Measurements from ENCODE around the gene CNTNAP3B. TPM values are rescaled to one million over a fixed set of nuclear protein-coding genes. Genes with fewer than 3 reads are reported as not detected.
A peak's percentile ranks its signal among the peaks of the same experiment; 100 is the strongest.
"Not testable (repeated sequence)": the region's sequence is repeated elsewhere in the genome, so short reads cannot be mapped to it uniquely, and the experiment has no call there.

The CNTNAP3B gene
- 14.2 TPM for polyA plus RNA-seq (2013, experiment 1 of 4)
- 15.9 TPM for polyA plus RNA-seq (2013, experiment 2 of 4)
- 10.8 TPM for polyA plus RNA-seq (2013, experiment 3 of 4)
- 13.1 TPM for polyA plus RNA-seq (2013, experiment 4 of 4)

- not testable (repeated sequence) for H3K4me1 ChIP-seq (ENCODE audit: control insufficient read depth, insufficient read depth, low read length); H3K9me3 ChIP-seq (ENCODE audit: control insufficient read depth, low read length); H3K27me3 ChIP-seq (ENCODE audit: control insufficient read depth, insufficient read depth, low read length, poor library complexity, severe bottlenecking); H3K27ac ChIP-seq (ENCODE audit: insufficient read depth, low read depth, low read length, poor library complexity, severe bottlenecking); H3K36me3 ChIP-seq (ENCODE audit: control insufficient read depth, insufficient read depth, low read length)
- H3K4me3 ChIP-seq (ENCODE audit: insufficient read depth, low read depth, low read length) = peak within 1 kb of the TSS; percentile 10
- 0 to 1% methylated on average over 17 to 38 of the region's 72 CpGs for WGBS, 2 experiments
These were observed at the start of gene CNTNAP3B for GRCh38 chr9:42129073-42129729. Gene CNTNAP3B, minus strand, starts transcription at chr9:42129426. Its CDS starts 332 bp downstream, at chr9:42129094.

DNA sequence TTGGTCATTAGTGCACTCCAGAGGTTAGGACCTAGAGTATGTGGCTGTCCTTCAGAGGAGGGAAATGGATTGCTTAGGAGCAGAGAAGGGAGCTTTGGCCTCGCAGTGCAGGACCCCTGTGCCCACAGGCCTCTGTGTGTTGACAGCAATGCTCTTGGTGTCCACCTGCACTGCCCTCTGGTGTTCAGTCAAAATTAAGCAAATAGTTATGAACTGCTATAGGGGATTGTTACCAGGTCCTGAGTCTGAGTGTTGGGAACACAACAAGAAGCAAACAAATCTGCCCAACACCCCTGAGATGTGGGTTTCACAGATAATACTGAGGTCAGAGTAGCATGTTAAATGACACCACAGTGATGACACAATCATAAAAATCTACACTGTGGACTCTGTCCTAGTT lies 31.1 kb upstream of the CNTNAP3B start:
- not testable (repeated sequence) for H3K36me3 ChIP-seq (ENCODE audit: control insufficient read depth, insufficient read depth, low read length); H3K4me3 ChIP-seq (ENCODE audit: insufficient read depth, low read depth, low read length); H3K27me3 ChIP-seq (ENCODE audit: control insufficient read depth, insufficient read depth, low read length, poor library complexity, severe bottlenecking); H3K27ac ChIP-seq (ENCODE audit: insufficient read depth, low read depth, low read length, poor library complexity, severe bottlenecking); H3K9me3 ChIP-seq (ENCODE audit: control insufficient read depth, low read length); H3K4me1 ChIP-seq (ENCODE audit: control insufficient read depth, insufficient read depth, low read length)
- no CpG with 5 or more reads among the region's 1 CpG for WGBS, 2 experiments

DNA sequence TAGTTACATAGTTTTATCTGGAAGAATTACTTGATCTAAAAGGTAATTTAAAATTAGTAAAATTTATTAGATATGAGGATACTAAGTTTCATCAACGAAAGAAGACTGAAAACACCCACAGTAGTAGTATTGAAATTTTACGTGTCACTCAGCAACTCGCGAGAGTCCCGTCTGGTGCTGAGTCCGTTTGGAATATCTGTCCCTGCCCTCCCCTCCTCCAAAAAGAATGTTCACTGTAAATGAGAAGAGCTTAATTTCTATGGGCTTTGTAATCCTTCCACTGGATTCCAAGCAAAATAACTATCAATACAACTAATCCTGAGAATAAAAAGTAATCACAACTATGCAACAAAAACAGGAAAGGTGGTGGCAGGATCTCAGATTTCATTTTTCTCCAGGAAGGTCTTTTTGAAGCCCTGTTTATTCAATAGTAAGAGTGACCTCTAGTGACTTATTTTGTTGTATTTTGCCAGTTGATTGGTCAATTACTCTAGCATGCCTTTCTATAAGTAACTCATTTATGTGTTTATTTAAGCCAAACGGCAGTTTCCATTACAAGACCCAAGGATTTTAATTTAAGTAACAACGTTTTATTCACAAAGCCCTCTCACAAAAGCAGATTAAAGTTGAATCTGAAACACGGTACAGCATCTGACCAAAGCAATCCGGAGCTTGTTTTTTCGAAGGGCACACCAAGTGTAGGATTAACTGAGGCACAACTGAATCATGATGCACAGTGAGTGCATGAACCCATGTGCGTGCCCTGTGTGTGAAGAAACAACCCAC lies 2.0 kb downstream of the CNTNAP3B start:
- H3K27ac ChIP-seq (ENCODE audit: insufficient read depth, low read depth, low read length, poor library complexity, severe bottlenecking); H3K9me3 ChIP-seq (ENCODE audit: control insufficient read depth, low read length); H3K4me3 ChIP-seq (ENCODE audit: insufficient read depth, low read depth, low read length); H3K27me3 ChIP-seq (ENCODE audit: control insufficient read depth, insufficient read depth, low read length, poor library complexity, severe bottlenecking); H3K36me3 ChIP-seq (ENCODE audit: control insufficient read depth, insufficient read depth, low read length); H3K4me1 ChIP-seq (ENCODE audit: control insufficient read depth, insufficient read depth, low read length): not testable (repeated sequence)
- 52 to 58% methylated on average over 5 to 6 of the region's 12 CpGs for WGBS, 2 experiments

DNA sequence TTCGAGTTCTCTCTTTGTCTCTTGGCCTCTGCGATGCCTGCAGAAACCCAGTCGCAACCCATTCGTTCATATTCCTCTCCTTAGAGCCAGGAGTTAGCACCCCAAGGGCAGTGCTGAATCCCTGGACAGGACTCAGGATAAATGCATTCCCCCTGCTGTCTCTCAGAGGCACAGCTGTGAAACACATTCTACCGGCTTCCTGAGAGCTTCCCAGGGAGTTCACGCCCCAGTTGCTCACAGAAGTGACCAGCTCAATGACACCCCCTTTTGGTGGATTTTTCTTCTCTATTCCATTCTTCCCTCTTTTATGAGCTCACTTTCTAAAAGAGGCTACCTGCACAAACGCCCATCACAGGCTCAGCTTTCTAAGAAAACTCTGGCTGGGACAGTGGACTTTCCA lies 8.2 kb downstream of the CNTNAP3B start:
- H3K4me3 ChIP-seq (ENCODE audit: insufficient read depth, low read depth, low read length); H3K9me3 ChIP-seq (ENCODE audit: control insufficient read depth, low read length); H3K27me3 ChIP-seq (ENCODE audit: control insufficient read depth, insufficient read depth, low read length, poor library complexity, severe bottlenecking); H3K27ac ChIP-seq (ENCODE audit: insufficient read depth, low read depth, low read length, poor library complexity, severe bottlenecking); H3K36me3 ChIP-seq (ENCODE audit: control insufficient read depth, insufficient read depth, low read length); H3K4me1 ChIP-seq (ENCODE audit: control insufficient read depth, insufficient read depth, low read length): not testable (repeated sequence)
- 48 to 63% methylated on average over 2 of the region's 7 CpGs for WGBS, 2 experiments

- H3K4me3 ChIP-seq (ENCODE audit: insufficient read depth, low read depth, low read length); H3K27me3 ChIP-seq (ENCODE audit: control insufficient read depth, insufficient read depth, low read length, poor library complexity, severe bottlenecking); H3K27ac ChIP-seq (ENCODE audit: insufficient read depth, low read depth, low read length, poor library complexity, severe bottlenecking); H3K36me3 ChIP-seq (ENCODE audit: control insufficient read depth, insufficient read depth, low read length); H3K4me1 ChIP-seq (ENCODE audit: control insufficient read depth, insufficient read depth, low read length); H3K9me3 ChIP-seq (ENCODE audit: control insufficient read depth, low read length): not testable (repeated sequence)
- 75 to 76% methylated on average over 5 to 6 of the region's 9 CpGs for WGBS, 2 experiments
These were observed 33.3 kb downstream of the CNTNAP3B start for GRCh38 chr9:42095929-42096328.

- H3K4me1 ChIP-seq (ENCODE audit: control insufficient read depth, insufficient read depth, low read length); H3K4me3 ChIP-seq (ENCODE audit: insufficient read depth, low read depth, low read length); H3K27ac ChIP-seq (ENCODE audit: insufficient read depth, low read depth, low read length, poor library complexity, severe bottlenecking); H3K36me3 ChIP-seq (ENCODE audit: control insufficient read depth, insufficient read depth, low read length); H3K9me3 ChIP-seq (ENCODE audit: control insufficient read depth, low read length); H3K27me3 ChIP-seq (ENCODE audit: control insufficient read depth, insufficient read depth, low read length, poor library complexity, severe bottlenecking): not testable (repeated sequence)
- no CpG with 5 or more reads among the region's 1 CpG for WGBS, 2 experiments
These were observed 44.7 kb downstream of the CNTNAP3B start for GRCh38 chr9:42084559-42084952.

DNA sequence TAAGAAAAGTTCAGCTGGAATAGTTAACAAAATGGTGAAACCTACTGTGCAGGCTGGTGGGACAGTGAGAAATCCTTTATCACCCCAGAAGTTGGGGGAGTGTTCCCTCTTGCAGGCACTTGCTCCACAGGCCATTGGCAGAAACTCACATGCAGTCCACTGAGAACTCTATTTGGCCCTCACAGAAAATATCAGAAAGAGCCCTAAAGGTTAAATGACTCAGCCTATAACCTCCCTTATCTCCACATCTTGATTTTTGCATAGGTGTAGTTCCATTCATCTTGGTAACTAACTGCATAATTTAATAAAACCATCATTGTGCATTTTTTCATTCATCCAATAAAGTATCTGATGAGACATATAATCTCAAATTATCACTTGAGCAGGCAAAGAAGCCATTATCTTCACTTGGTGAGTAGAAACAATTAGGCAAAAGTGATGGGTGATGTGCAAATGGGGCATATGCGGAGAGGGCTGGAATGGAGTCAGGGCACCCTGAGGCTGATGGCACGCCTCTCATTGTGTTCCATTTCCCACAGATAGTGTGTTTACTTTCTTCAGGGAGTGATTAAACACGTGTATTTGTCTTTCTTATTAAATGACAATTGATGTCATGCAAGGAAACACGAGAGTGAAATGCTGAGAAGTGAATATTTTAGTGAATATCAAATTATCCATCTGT lies 45.2 kb downstream of the CNTNAP3B start:
- WGBS, 2 experiments = 100% methylated on average over 1 of the region's 4 CpGs; no CpG with 5 or more reads in 1 of the 2 experiments
- H3K36me3 ChIP-seq (ENCODE audit: control insufficient read depth, insufficient read depth, low read length); H3K27ac ChIP-seq (ENCODE audit: insufficient read depth, low read depth, low read length, poor library complexity, severe bottlenecking); H3K27me3 ChIP-seq (ENCODE audit: control insufficient read depth, insufficient read depth, low read length, poor library complexity, severe bottlenecking); H3K4me3 ChIP-seq (ENCODE audit: insufficient read depth, low read depth, low read length); H3K9me3 ChIP-seq (ENCODE audit: control insufficient read depth, low read length); H3K4me1 ChIP-seq (ENCODE audit: control insufficient read depth, insufficient read depth, low read length): not testable (repeated sequence)

- H3K9me3 ChIP-seq (ENCODE audit: control insufficient read depth, low read length); H3K27me3 ChIP-seq (ENCODE audit: control insufficient read depth, insufficient read depth, low read length, poor library complexity, severe bottlenecking); H3K4me3 ChIP-seq (ENCODE audit: insufficient read depth, low read depth, low read length); H3K4me1 ChIP-seq (ENCODE audit: control insufficient read depth, insufficient read depth, low read length); H3K36me3 ChIP-seq (ENCODE audit: control insufficient read depth, insufficient read depth, low read length): not testable (repeated sequence)
- WGBS, 2 experiments = 20 to 23% methylated on average over 2 of the region's 2 CpGs
- H3K27ac ChIP-seq (ENCODE audit: insufficient read depth, low read depth, low read length, poor library complexity, severe bottlenecking) = peak overlapping the region; percentile 44
These were observed 48.9 kb downstream of the CNTNAP3B start for GRCh38 chr9:42080376-42080775.

DNA sequence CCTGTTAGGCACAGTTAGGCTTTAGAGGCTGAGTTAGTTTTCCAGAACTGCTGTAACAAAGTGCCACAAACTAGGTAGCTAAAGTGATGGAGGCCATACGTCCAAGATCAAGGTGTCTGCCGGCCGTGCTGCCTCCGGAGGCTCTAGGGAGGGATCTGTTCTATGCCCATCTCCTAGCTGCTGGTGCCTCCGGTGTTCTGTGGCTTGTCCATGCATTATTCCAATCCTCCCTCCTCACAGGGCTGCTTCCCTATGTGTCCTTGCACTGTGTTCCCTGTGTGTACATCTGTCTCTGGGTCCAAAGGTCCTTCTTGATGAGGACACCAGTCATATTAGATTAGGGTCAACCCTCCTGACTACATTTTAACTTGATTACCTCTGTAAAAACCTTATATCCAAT lies 54.4 kb downstream of the CNTNAP3B start:
- 88 to 89% methylated on average over 4 of the region's 5 CpGs for WGBS, 2 experiments
- not testable (repeated sequence) for H3K27me3 ChIP-seq (ENCODE audit: control insufficient read depth, insufficient read depth, low read length, poor library complexity, severe bottlenecking)

GRCh38 chr9:42071026-42071425 lies 58.2 kb downstream of the CNTNAP3B start:
- not testable (repeated sequence) for H3K4me1 ChIP-seq (ENCODE audit: control insufficient read depth, insufficient read depth, low read length); H3K4me3 ChIP-seq (ENCODE audit: insufficient read depth, low read depth, low read length); H3K36me3 ChIP-seq (ENCODE audit: control insufficient read depth, insufficient read depth, low read length); H3K9me3 ChIP-seq (ENCODE audit: control insufficient read depth, low read length); H3K27me3 ChIP-seq (ENCODE audit: control insufficient read depth, insufficient read depth, low read length, poor library complexity, severe bottlenecking); H3K27ac ChIP-seq (ENCODE audit: insufficient read depth, low read depth, low read length, poor library complexity, severe bottlenecking)
- no CpG with 5 or more reads among the region's 4 CpGs for WGBS, 2 experiments

More for the DNA sequence above, 54.4 kb downstream of the CNTNAP3B start:
- not testable (repeated sequence) for H3K4me3 ChIP-seq (ENCODE audit: insufficient read depth, low read depth, low read length); H3K4me1 ChIP-seq (ENCODE audit: control insufficient read depth, insufficient read depth, low read length); H3K27ac ChIP-seq (ENCODE audit: insufficient read depth, low read depth, low read length, poor library complexity, severe bottlenecking); H3K9me3 ChIP-seq (ENCODE audit: control insufficient read depth, low read length); H3K36me3 ChIP-seq (ENCODE audit: control insufficient read depth, insufficient read depth, low read length)
